Calu3 (cell line): ENCODE measurements around the gene RINL. TPM values are rescaled to one million over a fixed set of nuclear protein-coding genes. Genes with fewer than 3 reads are reported as not detected.

ENCODE experiments used
- BruUV-seq: library from RNA; stranded (reverse); fragments of 400-500 nt; replicated peaks from 2 replicates; lab custom pipeline; 2021; lab: Mats Ljungman, UMichigan
- CTCF ChIA-PET: fragments of 300-600 bp; sonication (Branson Sonifier 250); formaldehyde crosslinking; loops from one replicate; lab custom pipeline; 2022; ENCODE audit warnings: antibody characterized with exemption; lab: Charles Lee
- DNase-seq: peaks from one replicate; pipeline ENCODE4 v3.0.0; 2022
- H3K27ac Mint-ChIP-seq: one replicate; pipeline ENCODE4 v1.8.0; 2022; ENCODE audit warnings: mixed read lengths; ENCODE audit not compliant: unreplicated experiment
- H3K27me3 Mint-ChIP-seq: one replicate; pipeline ENCODE4 v1.8.0; 2022; ENCODE audit warnings: mixed read lengths; ENCODE audit not compliant: unreplicated experiment
- H3K36me3 Mint-ChIP-seq: one replicate; pipeline ENCODE4 v1.8.0; 2022; ENCODE audit warnings: mild to moderate bottlenecking, moderate library complexity, mixed read lengths; ENCODE audit not compliant: insufficient read depth, unreplicated experiment
- H3K4me1 Mint-ChIP-seq: one replicate; pipeline ENCODE4 v1.8.0; 2022; ENCODE audit warnings: mild to moderate bottlenecking, low read depth, mixed read lengths; ENCODE audit not compliant: unreplicated experiment
- H3K4me3 Mint-ChIP-seq: one replicate; pipeline ENCODE4 v1.8.0; 2022; ENCODE audit warnings: mild to moderate bottlenecking, low read depth, moderate library complexity, mixed read lengths; ENCODE audit not compliant: unreplicated experiment
- H3K9me3 Mint-ChIP-seq: one replicate; pipeline ENCODE4 v1.8.0; 2022; ENCODE audit warnings: low read depth, mixed read lengths; ENCODE audit not compliant: unreplicated experiment
- intact Hi-C: fragments of 100-400 bp; cut with micrococcal nuclease; formaldehyde crosslinking; loops from one replicate; pipeline ENCODE4 v1.10.0; 2022; ENCODE audit not compliant: unreplicated experiment
- total RNA-seq: library from RNA; stranded (reverse); gene quantifications from 2 replicates; pipeline ENCODE4 v1.2.3, GENCODE V29; 2022
- TF ChIP-seq, protein P1 (sequence below): fragments of 200-600 bp; IDR thresholded peaks from one replicate; pipeline ENCODE4 v1.8.0; 2022; ENCODE audit warnings: antibody characterized with exemption; ENCODE audit not compliant: unreplicated experiment

Gene RINL
- total RNA-seq, 1 experiment from 2014 or later, result 4.1 TPM

DNA sequence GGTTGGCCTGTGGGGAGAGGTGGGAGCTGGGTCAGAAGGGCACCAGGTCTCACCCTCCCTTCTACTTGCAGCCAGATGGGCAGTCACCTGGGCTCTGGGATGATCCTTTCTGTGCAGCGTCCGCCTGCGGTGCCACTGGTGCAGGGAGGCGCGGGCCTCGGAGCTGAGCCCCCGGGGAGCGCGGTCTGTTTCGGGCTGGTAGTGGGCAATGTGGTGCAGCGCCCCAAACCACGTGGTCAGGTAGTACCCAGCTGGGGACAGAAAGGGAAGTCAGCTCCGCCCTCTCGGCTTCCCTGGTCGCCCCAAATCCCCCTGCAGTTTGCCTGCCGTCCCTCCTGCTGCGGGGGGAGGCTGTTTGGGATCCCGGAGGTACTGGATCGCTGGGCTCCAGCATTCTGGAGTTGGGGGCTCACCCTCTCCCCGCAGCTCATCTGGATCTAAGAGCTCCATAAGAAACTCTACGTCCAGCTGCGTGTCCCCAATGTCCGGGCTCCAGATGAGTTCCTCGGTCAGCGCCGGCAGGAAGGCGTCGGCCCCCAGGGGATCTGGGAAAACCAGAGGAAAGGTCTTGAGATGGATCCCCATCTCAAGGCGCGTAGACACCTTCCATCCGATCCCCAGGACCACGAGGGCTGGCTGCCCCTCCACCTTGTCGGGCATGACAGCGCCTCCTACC, 8.8 kb downstream of the RINL start:
- H3K36me3 Mint-ChIP-seq, result peaks cover 9% of the 10 kb centered on the region
- no peaks in the 10 kb centered on the region for H3K9me3 Mint-ChIP-seq
- H3K27ac Mint-ChIP-seq, result no peak overlapping the region
- intact Hi-C loops, result no loop called here
- H3K27me3 Mint-ChIP-seq, result no peaks in the 10 kb centered on the region
- peaks cover 19% of the 10 kb centered on the region for H3K4me1 Mint-ChIP-seq
- no TSS peak for BruUV-seq
- no peak overlapping the region for H3K4me3 Mint-ChIP-seq
- TF ChIP-seq, protein P1, sequence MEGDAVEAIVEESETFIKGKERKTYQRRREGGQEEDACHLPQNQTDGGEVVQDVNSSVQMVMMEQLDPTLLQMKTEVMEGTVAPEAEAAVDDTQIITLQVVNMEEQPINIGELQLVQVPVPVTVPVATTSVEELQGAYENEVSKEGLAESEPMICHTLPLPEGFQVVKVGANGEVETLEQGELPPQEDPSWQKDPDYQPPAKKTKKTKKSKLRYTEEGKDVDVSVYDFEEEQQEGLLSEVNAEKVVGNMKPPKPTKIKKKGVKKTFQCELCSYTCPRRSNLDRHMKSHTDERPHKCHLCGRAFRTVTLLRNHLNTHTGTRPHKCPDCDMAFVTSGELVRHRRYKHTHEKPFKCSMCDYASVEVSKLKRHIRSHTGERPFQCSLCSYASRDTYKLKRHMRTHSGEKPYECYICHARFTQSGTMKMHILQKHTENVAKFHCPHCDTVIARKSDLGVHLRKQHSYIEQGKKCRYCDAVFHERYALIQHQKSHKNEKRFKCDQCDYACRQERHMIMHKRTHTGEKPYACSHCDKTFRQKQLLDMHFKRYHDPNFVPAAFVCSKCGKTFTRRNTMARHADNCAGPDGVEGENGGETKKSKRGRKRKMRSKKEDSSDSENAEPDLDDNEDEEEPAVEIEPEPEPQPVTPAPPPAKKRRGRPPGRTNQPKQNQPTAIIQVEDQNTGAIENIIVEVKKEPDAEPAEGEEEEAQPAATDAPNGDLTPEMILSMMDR, result no peak
- CTCF ChIA-PET, result interaction anchor here (0.7 kb wide), 1 partner anchor 34 kb away, joined by 4 read pairs; no protein-coding TSS in a partner anchor
- DNase-seq, result no peak

DNA sequence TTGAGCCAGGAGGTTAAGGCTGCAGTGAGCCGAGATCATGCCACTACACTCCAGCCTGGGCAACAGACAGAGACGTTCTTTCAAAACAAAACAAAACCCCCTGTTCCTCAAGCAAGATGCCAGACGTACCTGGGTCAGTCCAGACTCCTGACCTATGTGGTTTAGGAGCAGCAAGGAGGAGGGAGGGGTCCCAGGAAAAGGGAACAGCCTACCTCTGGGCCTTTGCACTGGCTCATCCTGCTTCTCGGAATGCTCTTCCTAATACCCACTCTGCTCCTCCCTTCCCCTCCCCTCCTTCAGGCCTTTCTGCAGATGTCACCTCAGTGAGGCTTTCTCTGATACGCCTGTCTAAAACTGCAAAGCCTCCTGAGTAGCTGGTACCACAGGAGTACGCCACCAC, 9.5 kb downstream of the RINL start:
- TF ChIP-seq, protein P1, result no peak
- H3K4me1 Mint-ChIP-seq, result peaks cover 22% of the 10 kb centered on the region
- DNase-seq, result no peak
- H3K27ac Mint-ChIP-seq, result no peak overlapping the region
- CTCF ChIA-PET, result interaction anchor here (0.7 kb wide), 1 partner anchor 34 kb away, joined by 4 read pairs; no protein-coding TSS in a partner anchor
- H3K4me3 Mint-ChIP-seq, result no peak overlapping the region
- no TSS peak for BruUV-seq
- H3K27me3 Mint-ChIP-seq, result no peaks in the 10 kb centered on the region
- intact Hi-C loops, result no loop called here
- peaks cover 11% of the 10 kb centered on the region for H3K36me3 Mint-ChIP-seq
- H3K9me3 Mint-ChIP-seq, result no peaks in the 10 kb centered on the region

DNA sequence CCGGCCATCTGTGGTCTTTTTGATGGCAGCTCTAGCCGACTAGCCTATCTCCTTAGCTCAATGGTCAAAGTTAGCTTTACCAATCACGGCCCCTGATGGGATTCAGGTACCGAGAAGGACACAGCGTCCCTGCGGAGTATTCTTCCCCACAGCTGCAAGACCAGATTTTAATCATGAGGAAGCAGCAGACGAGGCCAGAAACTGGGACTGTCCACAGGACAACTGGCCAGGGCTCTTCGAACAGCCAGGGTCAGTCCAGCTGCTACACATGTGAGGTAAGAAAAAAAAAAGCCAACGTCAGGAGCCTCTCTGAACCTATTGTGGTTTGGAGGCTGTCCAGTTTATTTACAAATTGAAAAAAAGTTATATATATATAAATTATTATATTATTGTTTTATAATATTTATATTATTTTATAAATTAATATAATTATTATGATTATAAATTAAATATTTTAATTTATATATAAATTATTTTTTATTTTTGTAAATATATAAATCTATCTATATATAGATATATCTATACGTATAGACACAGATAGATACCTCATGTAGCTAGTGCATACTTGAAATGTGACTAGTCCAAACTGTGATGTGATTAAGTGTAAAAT, 10.8 kb downstream of the RINL start:
- intact Hi-C loops, result no loop called here
- BruUV-seq, result no TSS peak
- no peak overlapping the region for H3K27ac Mint-ChIP-seq
- peaks cover 11% of the 10 kb centered on the region for H3K36me3 Mint-ChIP-seq
- H3K4me1 Mint-ChIP-seq, result peaks cover 35% of the 10 kb centered on the region
- no peaks in the 10 kb centered on the region for H3K9me3 Mint-ChIP-seq
- no peaks in the 10 kb centered on the region for H3K27me3 Mint-ChIP-seq
- TF ChIP-seq, protein P1, result no peak
- no peak overlapping the region for H3K4me3 Mint-ChIP-seq
- no peak for DNase-seq
- CTCF ChIA-PET, result no interaction called here

DNA sequence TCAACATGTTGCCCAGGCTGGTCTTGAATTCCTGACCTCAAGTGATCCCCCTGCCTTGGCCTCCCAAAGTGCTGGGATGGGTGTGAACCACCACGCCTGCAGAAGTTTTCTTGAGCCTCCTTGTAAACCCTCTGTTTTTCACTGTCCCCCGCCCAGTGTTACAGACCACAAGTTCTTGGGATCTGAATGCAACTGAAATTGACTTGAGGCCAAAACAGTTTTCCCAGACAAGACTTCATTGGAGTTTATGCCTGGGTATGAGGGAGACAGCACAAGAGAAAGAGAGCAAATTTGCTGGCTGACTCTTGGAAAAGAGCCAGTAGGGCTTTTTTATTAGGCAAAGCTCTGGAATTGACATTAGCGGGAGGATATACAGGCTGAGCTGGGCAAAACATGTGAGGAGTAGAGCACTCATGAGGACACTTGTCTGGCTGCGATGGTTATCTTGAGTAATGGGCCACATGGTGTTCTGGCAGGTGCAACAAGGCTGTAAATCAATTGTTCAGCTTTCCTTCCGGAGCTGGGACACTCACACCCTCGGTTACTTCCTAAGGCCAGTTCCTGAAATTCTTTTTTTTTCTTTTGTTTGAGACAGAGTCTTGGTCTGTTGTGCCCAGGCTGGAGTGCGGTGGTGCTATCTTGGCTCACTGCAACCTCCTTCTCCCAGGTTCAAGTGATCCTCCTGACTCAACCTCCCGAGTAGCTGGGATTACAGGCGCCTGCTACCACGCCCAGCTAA, 15.6 kb downstream of the RINL start:
- H3K4me1 Mint-ChIP-seq, result peaks cover 37% of the 10 kb centered on the region
- no peak for DNase-seq
- BruUV-seq, result no TSS peak
- H3K4me3 Mint-ChIP-seq, result no peak overlapping the region
- H3K27me3 Mint-ChIP-seq, result no peaks in the 10 kb centered on the region
- peak overlapping the region; percentile 12 for H3K27ac Mint-ChIP-seq
- peaks cover 11% of the 10 kb centered on the region for H3K36me3 Mint-ChIP-seq
- CTCF ChIA-PET, result interaction anchor here (0.6 to 4.1 kb wide), 2 partner anchors 11 to 36 kb away, joined by 9 to 19 read pairs; no protein-coding TSS in a partner anchor
- no peaks in the 10 kb centered on the region for H3K9me3 Mint-ChIP-seq
- TF ChIP-seq, protein P1, result no peak
- intact Hi-C loops, result no loop called here
